Left colon (tissue), 2 donors: Measurements from ENCODE around the gene FOXD2. TPM values are rescaled to one million over a fixed set of nuclear protein-coding genes. Genes with fewer than 3 reads are reported as not detected.
"Not testable (repeated sequence)": the region's sequence is repeated elsewhere in the genome, so short reads cannot be mapped to it uniquely, and the experiment has no call there.

ENCODE experiments used
- ATAC-seq: fragments of 200-7000 bp; cut with Tn5 transposase; one replicate; pipeline ENCODE4 v1.9.1; 2020; ENCODE audit warnings: mild to moderate bottlenecking, moderate library complexity
- DNase-seq, 2 donors: peaks; one replicate each; pipeline ENCODE4 v3.0.0-alpha.2; 2020
- intact Hi-C, 2 donors: fragments of 100-400 bp; cut with DNase I in 1 of 2; cut with micrococcal nuclease in 1 of 2; formaldehyde crosslinking; loops; one replicate each; pipeline versions ENCODE4 v1.11.2 to v1.14.0; 2022; cut with DNase I, micrococcal nuclease
- total RNA-seq, 2 donors: library from RNA; stranded (reverse); fragmentation: NEBNext Ultra II Directional; extraction: Animal tissue kit (Norgen Biotek cat#: 25700); gene quantifications; one replicate each; pipeline ENCODE4 v1.2.1, GENCODE V29; 2021
- donor health status: DM: no; HTN: no; CAD: no.
- donor health status: DM: yes; HTN: yes; CAD: no.

FOXD2 gene
- total RNA-seq, 2 donors from 2014 or later = 16.1 to 20.7 TPM

DNA sequence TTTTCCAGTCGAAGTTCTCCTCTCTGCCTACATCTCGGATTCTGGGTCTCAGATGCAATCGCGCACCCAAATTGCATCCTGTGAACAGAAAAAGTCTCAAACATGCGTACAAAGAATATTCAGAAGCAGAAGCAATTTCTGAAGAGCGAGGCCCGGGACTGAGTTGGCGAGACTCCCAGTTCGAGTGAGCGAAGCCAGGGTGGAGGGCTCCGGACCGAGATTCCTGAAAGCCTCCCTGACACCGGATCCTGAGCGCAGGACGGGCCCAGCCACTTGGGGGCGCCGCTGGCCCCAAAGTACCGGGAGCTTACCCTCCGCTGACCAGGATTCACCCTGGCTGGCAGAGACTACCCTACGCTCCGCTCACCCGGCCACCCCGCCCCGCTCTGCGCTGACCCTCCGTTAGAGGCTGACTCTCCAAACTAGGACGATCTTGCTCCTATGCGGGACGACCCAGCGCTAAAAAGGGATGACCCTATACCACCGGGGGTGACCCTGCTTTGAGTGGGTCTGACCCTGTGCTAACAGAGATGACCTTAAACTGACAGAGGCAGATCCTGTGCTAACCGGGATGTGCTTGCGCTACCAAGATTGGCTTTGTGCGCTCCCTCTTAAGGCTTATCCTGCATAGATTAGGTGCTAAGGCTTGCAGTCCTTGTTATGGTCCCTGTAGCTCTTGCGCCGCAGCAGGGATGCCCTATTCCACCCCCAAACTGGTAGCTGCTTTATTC lies 12.1 kb downstream of the FOXD2 start:
- intact Hi-C loops = no loop called here
- DNase-seq (peak in 1 of 2 donors; percentile 46), ATAC-seq (peak; percentile 25)

DNA sequence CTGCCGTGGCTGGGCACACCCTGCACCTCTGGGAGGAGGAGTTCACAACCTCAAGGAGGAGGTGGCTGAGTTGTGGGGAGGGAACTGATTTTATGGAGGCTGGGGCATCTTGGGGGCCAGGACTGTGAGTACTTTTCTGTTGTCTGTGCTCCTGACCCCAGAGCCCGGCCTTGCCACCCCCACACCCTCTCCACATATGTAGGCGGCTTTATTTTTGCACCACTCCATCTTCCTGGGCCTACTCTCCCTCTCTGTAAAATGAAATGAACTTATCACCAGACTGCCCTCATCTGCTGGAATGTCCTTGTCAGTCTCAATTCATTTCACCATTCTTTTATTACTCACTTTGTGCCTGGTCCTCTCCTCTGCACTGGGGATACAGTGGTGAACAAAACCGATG lies 12.8 kb downstream of the FOXD2 start:
- DNase-seq (no peak), ATAC-seq (peak; percentile 9)
- intact Hi-C loops = no loop called here

GRCh38 chr1:47452426-47452825 lies 14.6 kb downstream of the FOXD2 start:
- no peak for DNase-seq
- peak; percentile 42 for ATAC-seq
- intact Hi-C loops = no loop called here

- DNase-seq, intact Hi-C loops: not testable (repeated sequence)
Observed at GRCh38 chr1:47453910-47454309, 16.1 kb downstream of the FOXD2 start.

DNA sequence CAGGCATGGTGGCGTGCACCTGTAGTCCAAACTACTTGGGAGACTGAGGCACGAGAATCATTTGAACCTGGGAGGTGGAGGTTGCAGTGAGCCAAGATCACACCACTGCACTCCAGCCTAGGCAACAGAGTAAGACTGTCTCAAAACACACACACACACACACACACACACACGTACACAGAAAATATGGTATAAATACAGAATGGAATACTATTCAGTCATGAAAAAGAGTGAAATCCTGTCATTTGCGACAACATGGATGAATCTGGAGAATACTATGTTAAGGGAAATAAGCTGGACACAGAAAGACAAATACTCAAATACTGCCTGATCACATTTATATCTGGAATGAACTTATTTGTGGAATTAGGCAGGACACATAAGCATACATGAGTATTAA lies 18.4 kb downstream of the FOXD2 start:
- intact Hi-C loops = no loop called here
- no peak for DNase-seq
- ATAC-seq = no peak

More at GRCh38 chr1:47453910-47454309, 16.1 kb downstream of the FOXD2 start:
- ATAC-seq = not testable (repeated sequence)

GRCh38 chr1:47457547-47457946 lies 19.7 kb downstream of the FOXD2 start:
- DNase-seq, ATAC-seq, intact Hi-C loops: not testable (repeated sequence)

GRCh38 chr1:47459253-47459788 lies 21.5 kb downstream of the FOXD2 start:
- DNase-seq = no peak
- intact Hi-C loops = no loop called here

GRCh38 chr1:47460040-47460439 lies 22.2 kb downstream of the FOXD2 start:
- intact Hi-C loops = no loop called here
- ATAC-seq = no peak

More at GRCh38 chr1:47459253-47459788, 21.5 kb downstream of the FOXD2 start:
- ATAC-seq = no peak

DNA sequence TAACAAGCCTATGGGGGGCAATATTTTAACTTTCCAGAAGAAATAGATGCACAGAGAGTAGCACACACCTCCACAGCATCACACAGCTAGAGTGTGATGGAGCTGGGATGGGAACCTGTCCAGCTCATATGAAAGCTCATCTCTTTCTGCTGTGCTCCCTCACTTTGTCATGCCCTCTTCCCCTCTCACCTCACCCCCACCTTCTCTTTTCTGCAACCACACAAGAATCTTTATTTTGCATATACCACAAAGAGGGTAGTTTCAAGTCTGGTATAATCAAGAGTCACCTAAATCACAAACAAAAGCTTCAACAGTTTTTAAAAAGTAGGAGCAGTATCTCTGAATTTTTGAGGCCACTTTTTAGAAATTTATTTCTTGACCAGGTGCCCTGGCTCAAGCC lies 22.6 kb downstream of the FOXD2 start:
- ATAC-seq (no peak), DNase-seq (no peak)
- intact Hi-C loops = no loop called here

More at GRCh38 chr1:47460040-47460439, 22.2 kb downstream of the FOXD2 start:
- DNase-seq = no peak

DNA sequence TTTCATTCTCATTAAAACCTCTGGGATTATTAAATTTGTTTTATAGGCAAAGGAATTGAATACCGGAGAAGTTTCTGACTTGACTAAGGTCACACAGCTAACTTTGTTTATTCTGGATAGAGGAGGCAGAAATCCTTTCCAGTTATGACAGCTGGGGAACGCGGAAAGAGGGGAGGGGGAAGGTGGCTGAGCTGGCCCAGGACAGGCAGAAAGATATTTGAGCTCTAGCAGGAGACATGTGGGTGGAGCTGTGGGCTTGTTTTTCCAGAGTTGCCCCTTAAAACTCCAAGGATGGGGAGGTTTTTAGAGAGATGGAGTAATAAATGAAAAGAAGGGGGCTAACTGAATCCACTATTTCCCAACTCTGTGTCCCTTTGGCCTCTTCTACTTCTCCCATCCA lies 27.8 kb downstream of the FOXD2 start:
- no peak for DNase-seq
- intact Hi-C loops = no loop called here
- no peak for ATAC-seq

DNA sequence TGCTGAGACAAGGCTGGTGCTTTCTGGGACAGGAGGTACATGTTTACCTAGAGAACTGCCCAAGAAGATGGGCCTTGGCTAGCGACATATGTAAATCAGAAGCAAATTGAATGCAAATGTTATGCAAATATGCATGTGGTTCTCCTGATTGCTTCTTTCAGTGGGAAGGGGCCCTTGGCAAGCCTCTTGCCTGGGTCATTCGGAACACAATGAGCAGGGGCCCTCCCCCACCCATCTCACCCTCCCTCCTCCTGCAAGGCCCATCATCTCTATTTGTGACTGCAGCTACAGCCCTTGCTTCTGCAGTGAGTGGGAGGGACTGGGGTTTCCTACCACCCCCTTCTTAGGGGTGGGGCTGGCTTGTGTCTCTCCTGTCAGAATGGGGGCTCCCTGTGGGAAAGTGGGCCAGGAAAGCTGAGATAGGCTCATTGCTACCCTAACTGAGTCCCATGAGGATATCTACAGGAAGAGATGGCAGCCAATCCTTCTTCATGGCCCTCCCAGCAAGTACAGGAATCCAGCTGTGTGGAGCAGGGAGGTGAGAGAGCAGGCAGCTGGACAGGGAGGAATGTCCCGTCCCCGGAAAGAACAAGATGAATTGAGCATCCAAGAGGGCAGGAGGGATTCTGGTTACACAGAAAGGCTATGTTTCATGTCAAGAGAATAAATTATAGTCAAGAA lies 31.0 kb downstream of the FOXD2 start:
- no peak for DNase-seq
- ATAC-seq = no peak
- intact Hi-C loops = no loop called here

DNA sequence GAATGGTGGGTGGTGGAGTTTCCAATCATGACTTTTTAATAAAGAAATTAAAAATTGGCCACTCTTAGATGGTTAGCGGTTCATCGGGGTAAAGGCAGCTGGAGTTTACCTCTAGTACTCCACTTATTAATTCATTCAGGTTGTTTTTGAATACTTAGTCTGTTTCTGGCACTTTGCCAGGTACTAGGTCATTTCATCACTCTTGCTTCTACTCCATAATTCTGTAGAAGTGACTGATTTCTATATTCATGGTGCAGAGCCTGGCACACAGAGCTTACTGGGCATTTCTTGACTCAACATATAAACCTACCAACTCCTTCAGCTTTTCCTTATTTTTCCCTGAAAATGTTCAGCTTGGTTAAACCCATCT lies 31.5 kb downstream of the FOXD2 start:
- intact Hi-C loops = no loop called here
- no peak for DNase-seq
- ATAC-seq = no peak

- DNase-seq = no peak
- intact Hi-C loops = no loop called here
- ATAC-seq = no peak
Observed at GRCh38 chr1:47469910-47470309, 32.1 kb downstream of the FOXD2 start.

GRCh38 chr1:47471163-47471562 lies 33.3 kb downstream of the FOXD2 start:
- intact Hi-C loops = no loop called here
- DNase-seq (no peak), ATAC-seq (no peak)

GRCh38 chr1:47474278-47475193 lies 36.7 kb downstream of the FOXD2 start:
- ATAC-seq (no peak), DNase-seq (no peak)
- intact Hi-C loops = no loop called here

- ATAC-seq (peak; percentile 88), DNase-seq (peak; percentile 72 to 91)
- intact Hi-C loops = no loop called here
Observed at GRCh38 chr1:47477595-47478080, 39.8 kb downstream of the FOXD2 start.

DNA sequence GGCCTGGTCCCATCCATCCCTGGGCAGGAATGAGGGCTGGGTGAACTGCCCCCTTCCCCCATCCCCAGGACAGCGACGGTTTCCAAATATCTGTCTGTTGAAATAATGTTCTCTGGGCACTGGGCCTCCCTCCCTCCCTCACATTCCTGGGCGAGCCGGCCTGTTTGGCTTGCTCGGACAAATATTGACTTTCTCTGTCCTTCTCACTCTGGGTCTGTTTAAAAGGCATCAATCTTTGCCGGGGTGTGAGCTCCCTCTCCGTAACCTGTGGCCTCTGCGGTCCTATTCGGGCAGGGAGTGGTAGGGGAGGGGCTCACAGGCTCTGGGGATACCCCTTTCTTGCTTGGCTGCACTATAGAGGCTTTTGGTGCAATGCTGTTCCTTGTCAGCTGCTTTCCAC lies 40.2 kb downstream of the FOXD2 start:
- intact Hi-C loops = no loop called here
- DNase-seq (peak; percentile 64 to 84), ATAC-seq (peak; percentile 81)

- DNase-seq (no peak), ATAC-seq (no peak)
- intact Hi-C loops = no loop called here
Observed at GRCh38 chr1:47479664-47480063, 41.8 kb downstream of the FOXD2 start.

- DNase-seq (no peak), ATAC-seq (no peak)
- intact Hi-C loops = no loop called here
Observed at GRCh38 chr1:47481936-47482335, 44.1 kb downstream of the FOXD2 start.
